Effector memory CD4-positive, alpha-beta T cell (primary cell): ENCODE results near the gene CLEC16A.
A peak's percentile ranks its signal among the peaks of the same experiment; 100 is the strongest.

Experiments used
- DNase-seq, 3 donors: peaks; one replicate each; pipeline ENCODE4 v3.0.0-alpha.2; 2020
- H3K27ac ChIP-seq: 2 replicates; pipeline ENCODE4 v1.7.0; 2013; ENCODE audit warnings: mild to moderate bottlenecking, low read length, moderate library complexity; ENCODE audit not compliant: insufficient read depth, poor library complexity, severe bottlenecking
- H3K27me3 ChIP-seq: replicated peaks from 2 replicates; pipeline ENCODE4 v1.7.0; 2013; ENCODE audit warnings: mild to moderate bottlenecking, low read length; ENCODE audit not compliant: insufficient read depth, control insufficient read depth, poor library complexity, severe bottlenecking
- H3K36me3 ChIP-seq: 2 replicates; pipeline ENCODE4 v1.7.0; 2013; ENCODE audit warnings: mild to moderate bottlenecking, low read length, moderate library complexity; ENCODE audit not compliant: control insufficient read depth, insufficient read depth
- H3K4me1 ChIP-seq: 2 replicates; pipeline ENCODE4 v1.7.0; 2013; ENCODE audit warnings: low read length, mild to moderate bottlenecking; ENCODE audit not compliant: control insufficient read depth, insufficient read depth, poor library complexity, severe bottlenecking
- H3K4me3 ChIP-seq: 2 replicates; pipeline ENCODE4 v1.7.0; 2013; ENCODE audit warnings: low read length, low read depth, mild to moderate bottlenecking; ENCODE audit not compliant: insufficient read depth, poor library complexity, severe bottlenecking
- H3K9me3 ChIP-seq: 2 replicates; pipeline ENCODE4 v1.7.0; 2013; ENCODE audit warnings: mild to moderate bottlenecking, low read length, moderate library complexity; ENCODE audit not compliant: control insufficient read depth

CLEC16A gene

DNA sequence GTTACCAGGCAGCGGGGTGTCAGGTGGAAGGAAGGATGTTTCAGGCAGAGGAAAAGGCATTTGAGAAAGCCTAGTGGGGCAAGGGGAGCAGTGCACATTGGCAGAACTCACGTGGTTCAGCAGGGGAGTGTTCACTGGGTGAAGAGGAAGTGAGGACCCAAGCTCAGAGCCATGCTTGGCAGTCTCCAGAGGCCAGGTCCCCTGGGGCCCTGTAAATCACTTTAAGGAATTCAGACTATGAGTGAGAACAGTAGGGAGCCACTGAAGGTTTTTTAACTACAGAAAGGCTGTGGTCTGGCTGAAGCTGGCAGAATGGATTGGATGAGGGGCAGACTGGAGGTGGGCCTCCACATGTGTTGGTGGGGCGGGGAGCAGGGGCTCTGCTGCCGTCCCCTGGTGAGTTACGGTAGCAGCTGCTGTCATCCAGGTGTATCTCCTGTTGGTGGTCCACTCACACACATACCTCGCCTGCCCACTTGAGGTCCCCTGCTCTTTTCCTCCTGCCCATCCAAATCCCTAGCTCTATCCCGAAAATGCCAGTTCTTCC, 5.1 kb downstream of the CLEC16A start:
- Histone ChIP-seq H3K9me3 (no peaks in the 10 kb centered on the region), H3K4me3 (no peak overlapping the region), H3K27me3 (no peaks in the 10 kb centered on the region), H3K36me3 (no peaks in the 10 kb centered on the region), H3K4me1 (peaks cover 18% of the 10 kb centered on the region), H3K27ac (peak overlapping the region; percentile 10)
- DNase-seq, result no peak

DNA sequence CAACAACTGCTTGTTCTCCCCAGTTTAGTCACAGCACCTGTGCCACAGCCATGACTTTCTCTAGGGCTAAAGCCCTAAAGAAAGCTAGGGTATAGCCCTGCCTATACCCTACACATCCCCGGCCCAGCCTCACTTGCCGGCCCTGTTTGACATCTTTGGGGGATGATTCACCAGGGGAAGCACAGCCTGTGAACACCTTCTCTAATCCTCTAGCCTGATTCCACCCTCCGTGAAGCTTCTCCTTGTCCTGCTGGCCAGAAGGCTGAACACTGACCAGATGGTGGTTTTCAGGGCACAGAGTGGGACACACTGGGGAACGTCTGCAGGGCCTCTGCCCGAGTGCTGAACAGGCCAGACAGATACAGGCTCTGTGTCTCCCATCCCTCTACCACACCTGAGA, 6.0 kb downstream of the CLEC16A start:
- H3K27ac ChIP-seq, result no peak overlapping the region
- H3K27me3 ChIP-seq, result no peaks in the 10 kb centered on the region
- peaks cover 12% of the 10 kb centered on the region for H3K4me1 ChIP-seq
- H3K36me3 ChIP-seq, result no peaks in the 10 kb centered on the region
- no peaks in the 10 kb centered on the region for H3K9me3 ChIP-seq
- no peak for DNase-seq
- H3K4me3 ChIP-seq, result no peak overlapping the region

DNA sequence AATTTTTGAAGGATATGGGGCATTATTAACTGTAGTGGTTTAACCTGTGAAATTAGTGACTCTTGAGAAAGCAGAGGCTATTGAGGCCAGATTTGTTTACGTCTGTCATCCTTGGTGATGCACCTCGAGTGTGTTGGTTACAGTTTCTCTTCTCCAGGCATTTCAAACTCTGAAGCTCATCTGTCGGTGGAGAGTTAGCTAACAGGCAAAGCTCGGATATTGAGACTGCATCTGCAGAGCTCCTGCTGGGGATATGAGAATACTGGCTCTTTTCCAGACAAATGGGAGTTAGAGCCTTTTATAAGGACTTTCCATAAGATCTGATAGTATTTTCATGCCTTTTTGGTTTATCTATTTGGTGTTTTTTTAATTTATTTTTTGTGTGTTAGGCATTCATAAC, 6.7 kb downstream of the CLEC16A start:
- Histone ChIP-seq H3K4me1 (peaks cover 9% of the 10 kb centered on the region), H3K4me3 (no peak overlapping the region), H3K36me3 (no peaks in the 10 kb centered on the region), H3K9me3 (no peaks in the 10 kb centered on the region), H3K27me3 (no peaks in the 10 kb centered on the region), H3K27ac (no peak overlapping the region)
- no peak for DNase-seq

DNA sequence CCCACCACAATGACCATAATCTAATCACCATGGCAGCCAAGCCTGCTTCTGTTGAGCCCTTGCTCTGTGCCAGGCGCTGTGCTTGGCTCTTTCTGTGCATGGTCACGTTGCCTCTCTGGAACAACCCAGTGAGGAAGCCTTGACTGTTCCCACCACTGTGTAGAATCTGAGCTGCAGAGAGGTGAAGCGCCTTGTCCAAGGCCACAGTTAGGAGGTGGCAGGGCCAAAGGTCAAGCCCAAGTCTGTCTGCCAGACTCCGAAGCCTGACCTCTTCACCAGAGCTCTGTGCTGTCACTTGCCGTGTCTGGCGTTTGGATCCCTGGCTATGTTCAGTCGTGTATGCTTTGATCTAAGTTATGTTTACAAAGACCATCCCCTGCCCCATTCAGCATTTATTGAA, 10.5 kb downstream of the CLEC16A start:
- Histone ChIP-seq H3K9me3 (no peaks in the 10 kb centered on the region), H3K4me3 (no peak overlapping the region), H3K27ac (no peak overlapping the region), H3K27me3 (no peaks in the 10 kb centered on the region), H3K36me3 (no peaks in the 10 kb centered on the region), H3K4me1 (no peaks in the 10 kb centered on the region)
- DNase-seq, result no peak

DNA sequence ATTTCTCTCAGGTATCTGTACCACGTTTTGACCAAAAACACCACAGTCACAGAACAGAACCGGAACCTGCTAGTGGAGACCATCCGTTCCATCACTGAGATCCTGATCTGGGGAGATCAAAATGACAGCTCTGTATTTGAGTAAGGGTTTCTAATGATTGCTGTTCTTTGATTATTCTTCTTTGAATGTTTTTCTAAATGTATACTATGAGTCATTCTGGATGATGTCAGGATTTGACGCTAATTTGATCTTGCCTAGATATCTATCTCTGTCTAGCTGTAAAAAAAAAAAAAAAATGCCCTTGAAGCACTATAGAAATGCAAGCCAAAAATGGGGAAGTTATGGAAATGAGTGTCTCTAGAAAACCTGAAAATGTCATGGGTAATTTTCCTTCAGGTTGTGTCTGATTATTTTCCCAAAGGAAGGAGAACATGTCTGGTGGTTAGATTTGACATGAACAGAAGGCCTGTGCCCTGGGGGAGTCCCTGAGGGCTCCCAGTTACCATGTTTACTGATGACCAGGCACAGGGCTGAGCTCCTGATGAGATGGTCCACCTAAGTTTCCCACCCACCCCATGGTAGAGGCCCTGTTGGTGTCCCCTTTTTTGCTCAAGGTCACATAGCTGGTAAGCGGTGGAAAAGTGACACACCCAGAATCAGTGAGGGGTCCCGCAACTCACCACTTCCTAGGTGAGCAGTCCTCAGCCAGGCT, 13.6 kb downstream of the CLEC16A start:
- Histone ChIP-seq H3K4me1 (no peaks in the 10 kb centered on the region), H3K27ac (no peak overlapping the region), H3K27me3 (no peaks in the 10 kb centered on the region), H3K36me3 (peaks cover 5% of the 10 kb centered on the region), H3K4me3 (no peak overlapping the region), H3K9me3 (no peaks in the 10 kb centered on the region)
- no peak for DNase-seq

DNA sequence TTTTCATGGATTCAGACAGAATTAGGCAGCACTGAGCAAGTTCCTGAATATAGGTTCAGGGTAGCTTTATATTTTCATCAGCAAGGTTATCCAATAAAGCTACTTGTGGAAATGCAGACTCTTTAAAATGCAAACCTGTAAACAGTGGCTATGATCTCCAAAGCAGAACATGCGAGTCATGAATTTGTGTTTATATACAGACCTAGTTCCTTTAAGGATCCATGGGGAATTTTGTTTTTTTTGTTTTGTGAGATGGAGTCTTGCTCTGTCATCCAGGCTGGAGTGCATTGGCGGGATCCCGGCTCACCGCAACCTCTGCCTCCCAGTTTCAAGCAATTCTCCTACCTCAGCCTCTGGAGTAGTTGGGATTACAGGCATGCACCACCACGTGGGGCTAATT, 14.8 kb downstream of the CLEC16A start:
- no peaks in the 10 kb centered on the region for H3K27me3 ChIP-seq
- peaks cover 12% of the 10 kb centered on the region for H3K36me3 ChIP-seq
- no peak overlapping the region for H3K4me3 ChIP-seq
- H3K27ac ChIP-seq, result no peak overlapping the region
- peaks cover 4% of the 10 kb centered on the region for H3K4me1 ChIP-seq
- DNase-seq, result no peak
- no peaks in the 10 kb centered on the region for H3K9me3 ChIP-seq

DNA sequence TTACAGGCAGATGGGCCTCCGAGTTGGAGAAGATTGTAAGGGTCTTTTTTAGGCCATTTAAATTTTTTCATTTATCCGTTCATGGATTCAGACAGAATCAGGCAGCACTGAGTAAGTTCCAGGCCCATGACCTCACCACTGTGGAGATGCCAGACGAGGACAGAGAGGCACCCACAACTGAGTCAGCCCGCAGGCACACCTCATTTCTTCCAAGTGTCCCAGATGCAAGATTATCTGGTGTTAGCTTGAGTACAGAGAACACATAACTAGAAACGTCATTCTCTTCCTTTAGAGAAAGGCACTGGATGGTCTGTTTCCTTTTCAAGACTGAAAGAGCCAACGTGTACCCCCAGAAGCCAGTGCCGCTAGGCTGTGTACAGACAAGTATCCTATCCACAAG, 16.9 kb downstream of the CLEC16A start:
- H3K4me1 ChIP-seq, result peaks cover 22% of the 10 kb centered on the region
- H3K9me3 ChIP-seq, result no peaks in the 10 kb centered on the region
- no peak overlapping the region for H3K27ac ChIP-seq
- H3K36me3 ChIP-seq, result peaks cover 12% of the 10 kb centered on the region
- H3K27me3 ChIP-seq, result no peaks in the 10 kb centered on the region
- DNase-seq, result no peak
- no peak overlapping the region for H3K4me3 ChIP-seq

DNA sequence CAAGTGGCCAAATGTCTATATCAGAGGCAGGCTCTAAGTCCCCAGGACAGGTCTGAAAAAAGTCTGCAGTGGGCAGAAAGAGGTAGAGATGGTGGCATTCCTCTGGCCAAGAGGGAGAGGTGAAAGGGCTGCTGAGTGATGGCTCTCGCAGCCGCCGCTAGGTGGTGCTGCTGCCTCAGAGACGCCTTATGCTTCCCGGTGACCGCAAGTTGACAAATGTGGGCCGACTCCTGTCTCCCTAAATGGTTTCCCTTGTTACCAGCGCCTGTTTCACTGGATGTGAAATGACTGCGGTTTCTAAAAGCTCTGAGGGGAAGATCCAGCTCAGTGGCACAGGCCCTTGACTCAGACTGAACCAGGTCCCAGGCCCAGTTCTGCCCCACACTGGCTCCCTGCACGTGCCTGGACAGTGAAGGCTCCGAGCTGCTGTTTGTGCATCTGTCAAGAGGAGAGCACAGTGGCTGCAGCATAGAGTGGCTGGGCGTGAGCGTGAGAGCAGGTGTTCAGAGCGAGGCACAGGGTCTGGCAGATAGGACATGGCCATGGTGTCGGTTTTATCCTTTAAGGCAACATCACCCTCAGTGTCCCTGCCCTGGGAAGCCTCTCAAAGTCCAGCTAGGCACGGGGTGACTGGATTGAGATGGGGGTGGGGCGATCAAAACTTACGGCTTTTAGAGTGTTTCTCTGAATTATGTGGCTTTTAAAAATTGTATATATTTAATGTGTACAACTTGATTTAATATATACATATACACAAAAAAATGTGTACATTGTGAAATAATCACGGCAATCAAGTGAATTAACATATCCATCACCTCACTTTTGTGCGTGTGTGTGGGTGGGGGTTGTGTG, 19.9 kb downstream of the CLEC16A start:
- no peaks in the 10 kb centered on the region for H3K27me3 ChIP-seq
- peak overlapping the region; percentile 66 for H3K27ac ChIP-seq
- no peaks in the 10 kb centered on the region for H3K9me3 ChIP-seq
- H3K4me3 ChIP-seq, result peak overlapping the region; percentile 0
- H3K4me1 ChIP-seq, result peaks cover 22% of the 10 kb centered on the region
- DNase-seq, result peak; percentile 65 to 76 (median 71)
- peaks cover 15% of the 10 kb centered on the region for H3K36me3 ChIP-seq

DNA sequence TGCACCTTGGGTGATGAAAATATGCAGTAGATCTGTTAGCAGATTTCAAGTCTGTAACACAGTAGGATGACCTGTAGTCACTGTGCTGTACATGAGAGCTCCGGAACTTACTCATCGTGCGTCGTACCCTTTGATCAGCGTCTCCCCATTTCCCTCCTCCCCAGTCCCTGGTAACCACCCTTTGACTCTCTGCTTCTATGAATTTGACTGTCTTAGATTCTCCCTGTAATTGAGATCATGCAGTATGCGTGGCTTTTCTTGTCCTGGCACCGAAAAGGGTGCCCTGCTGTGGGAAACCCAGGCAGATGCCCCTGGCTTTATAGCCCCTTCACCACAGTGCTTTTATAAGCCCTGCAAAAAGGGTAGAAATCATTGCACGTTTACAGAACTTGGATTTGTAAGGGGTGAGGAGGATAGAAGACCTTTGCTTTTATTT, 20.5 kb downstream of the CLEC16A start:
- no peaks in the 10 kb centered on the region for H3K9me3 ChIP-seq
- H3K27ac ChIP-seq, result peak overlapping the region; percentile 66
- DNase-seq, result peak; percentile 48 to 70 (median 53)
- peak overlapping the region; percentile 14 for H3K4me3 ChIP-seq
- no peaks in the 10 kb centered on the region for H3K27me3 ChIP-seq
- peaks cover 22% of the 10 kb centered on the region for H3K4me1 ChIP-seq
- H3K36me3 ChIP-seq, result peaks cover 15% of the 10 kb centered on the region
